ENCODE measurements around the gene YEATS4. TPM values are rescaled to one million over a fixed set of nuclear protein-coding genes. Genes with fewer than 3 reads are reported as not detected.

YEATS4 gene
- total and polyA plus RNA-seq, 11 donors: 4.0 to 45.0 (median 9.9) TPM

DNA sequence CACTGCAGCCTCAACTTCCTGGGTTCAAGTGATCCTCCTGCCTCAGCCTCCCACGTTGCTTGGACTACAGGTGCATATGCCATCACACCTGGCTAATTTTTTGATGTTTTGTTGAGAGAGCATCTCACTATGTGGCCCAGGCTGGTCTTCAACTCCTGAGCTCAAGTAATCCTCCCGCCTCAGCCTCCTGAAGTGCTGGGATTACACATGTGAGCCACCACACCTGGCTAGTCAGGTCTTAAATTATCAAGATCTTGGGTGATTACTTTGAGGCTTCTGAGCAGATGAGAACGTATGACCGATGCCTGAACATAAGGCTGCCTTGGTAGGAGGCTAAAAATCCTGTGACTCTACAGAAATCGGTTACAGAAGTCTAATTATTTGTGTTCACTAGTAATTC is 57.7 kb downstream of the YEATS4 start:
- WGBS, 4 donors: 93 to 96% (median 95%) methylated on average over 5 of the region's 5 CpGs

GRCh38 chr12:69417741-69418167 is 58.2 kb downstream of the YEATS4 start:
- ATAC-seq: no peak
- WGBS, 4 donors: 94 to 95% (median 94%) methylated on average over 5 of the region's 5 CpGs
- intact Hi-C loops (cut with DNase I): loop anchor here in 8 of 10 donors (5.0 to 10.0 kb wide), 4 partner anchors 50 to 227 kb away; no protein-coding TSS in a partner anchor
- DNase-seq: no peak
- Histone ChIP-seq H3K9me3 (no peaks in the 10 kb centered on the region), H3K36me3 (no peaks in the 10 kb centered on the region), H3K27me3 (no peaks in the 10 kb centered on the region), H3K4me3 (no peak overlapping the region), H3K4me1 (peaks cover 0 to 11% (median 3%) of the 10 kb centered on the region in 12 donors), H3K27ac (no peak overlapping the region)
- TF ChIP-seq POLR2A (IDR thresholded peaks at IDR 0.05): no peak

More for the DNA sequence above, 57.7 kb downstream of the YEATS4 start:
- DNase-seq: no peak
- ATAC-seq: no peak
- Histone ChIP-seq H3K27me3 (no peaks in the 10 kb centered on the region), H3K4me3 (no peak overlapping the region), H3K4me1 (peaks cover 0 to 11% (median 3%) of the 10 kb centered on the region in 12 donors), H3K9me3 (no peaks in the 10 kb centered on the region), H3K27ac (no peak overlapping the region), H3K36me3 (no peaks in the 10 kb centered on the region)
- intact Hi-C loops (cut with DNase I): loop anchor here in 8 of 10 donors (5.0 to 10.0 kb wide), 4 partner anchors 50 to 228 kb away; no protein-coding TSS in a partner anchor
- TF ChIP-seq, protein P1, sequence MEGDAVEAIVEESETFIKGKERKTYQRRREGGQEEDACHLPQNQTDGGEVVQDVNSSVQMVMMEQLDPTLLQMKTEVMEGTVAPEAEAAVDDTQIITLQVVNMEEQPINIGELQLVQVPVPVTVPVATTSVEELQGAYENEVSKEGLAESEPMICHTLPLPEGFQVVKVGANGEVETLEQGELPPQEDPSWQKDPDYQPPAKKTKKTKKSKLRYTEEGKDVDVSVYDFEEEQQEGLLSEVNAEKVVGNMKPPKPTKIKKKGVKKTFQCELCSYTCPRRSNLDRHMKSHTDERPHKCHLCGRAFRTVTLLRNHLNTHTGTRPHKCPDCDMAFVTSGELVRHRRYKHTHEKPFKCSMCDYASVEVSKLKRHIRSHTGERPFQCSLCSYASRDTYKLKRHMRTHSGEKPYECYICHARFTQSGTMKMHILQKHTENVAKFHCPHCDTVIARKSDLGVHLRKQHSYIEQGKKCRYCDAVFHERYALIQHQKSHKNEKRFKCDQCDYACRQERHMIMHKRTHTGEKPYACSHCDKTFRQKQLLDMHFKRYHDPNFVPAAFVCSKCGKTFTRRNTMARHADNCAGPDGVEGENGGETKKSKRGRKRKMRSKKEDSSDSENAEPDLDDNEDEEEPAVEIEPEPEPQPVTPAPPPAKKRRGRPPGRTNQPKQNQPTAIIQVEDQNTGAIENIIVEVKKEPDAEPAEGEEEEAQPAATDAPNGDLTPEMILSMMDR (IDR thresholded peaks at IDR 0.05): no peak
- no peak for TF ChIP-seq POLR2A (IDR thresholded peaks at IDR 0.05)

- Histone ChIP-seq H3K4me1 (peaks cover 0 to 11% (median 3%) of the 10 kb centered on the region in 12 donors), H3K9me3 (no peaks in the 10 kb centered on the region), H3K27ac (no peak overlapping the region), H3K4me3 (no peak overlapping the region), H3K36me3 (no peaks in the 10 kb centered on the region), H3K27me3 (no peaks in the 10 kb centered on the region)
- DNase-seq (no peak), ATAC-seq (no peak)
- intact Hi-C loops (cut with DNase I): loop anchor here in 9 of 10 donors (5.0 to 10.0 kb wide), 4 partner anchors 48 to 225 kb away; no protein-coding TSS in a partner anchor
- no peak for TF ChIP-seq POLR2A (IDR thresholded peaks at IDR 0.05)
- WGBS, 4 donors: 93 to 100% (median 95%) methylated on average over 1 of the region's 1 CpG
Observed at GRCh38 chr12:69419701-69420100, 60.2 kb downstream of the YEATS4 start.

GRCh38 chr12:69421548-69421947 is 62.0 kb downstream of the YEATS4 start:
- no peaks in the 10 kb centered on the region for H3K27me3 ChIP-seq
- H3K4me1 ChIP-seq: peaks cover 0 to under 1% (median 0%) of the 10 kb centered on the region in 12 donors
- DNase-seq (no peak), ATAC-seq (no peak)
- TF ChIP-seq, protein P1 (IDR thresholded peaks at IDR 0.05): no peak
- no peak for TF ChIP-seq POLR2A (IDR thresholded peaks at IDR 0.05)
- no peaks in the 10 kb centered on the region for H3K9me3 ChIP-seq
- no peak overlapping the region for H3K4me3 ChIP-seq
- intact Hi-C loops (cut with DNase I): loop anchor here in 1 of 10 donors (5.0 kb wide), 1 partner anchor 151 kb away; no protein-coding TSS in a partner anchor
- 91 to 94% (median 93%) methylated on average over 3 of the region's 3 CpGs for WGBS, 4 donors
- H3K36me3 ChIP-seq: no peaks in the 10 kb centered on the region
- no peak overlapping the region for H3K27ac ChIP-seq

GRCh38 chr12:69423037-69423905 is 63.7 kb downstream of the YEATS4 start:
- no peak for TF ChIP-seq POLR2A (IDR thresholded peaks at IDR 0.05)
- TF ChIP-seq, protein P1 (IDR thresholded peaks at IDR 0.05): no peak
- Histone ChIP-seq H3K27me3 (no peaks in the 10 kb centered on the region), H3K27ac (no peak overlapping the region), H3K36me3 (no peaks in the 10 kb centered on the region), H3K4me3 (no peak overlapping the region), H3K4me1 (no peaks in the 10 kb centered on the region), H3K9me3 (no peaks in the 10 kb centered on the region)
- ATAC-seq (no peak), DNase-seq (no peak)
- 82 to 86% (median 83%) methylated on average over 5 of the region's 5 CpGs for WGBS, 4 donors
- intact Hi-C loops (cut with DNase I): loop anchor here in 1 of 10 donors (5.0 kb wide), 1 partner anchor 149 kb away; no protein-coding TSS in a partner anchor

Measured in heart left ventricle (tissue), 16 donors.